ENCODE measurements around the gene ANKRD11.

DNA sequence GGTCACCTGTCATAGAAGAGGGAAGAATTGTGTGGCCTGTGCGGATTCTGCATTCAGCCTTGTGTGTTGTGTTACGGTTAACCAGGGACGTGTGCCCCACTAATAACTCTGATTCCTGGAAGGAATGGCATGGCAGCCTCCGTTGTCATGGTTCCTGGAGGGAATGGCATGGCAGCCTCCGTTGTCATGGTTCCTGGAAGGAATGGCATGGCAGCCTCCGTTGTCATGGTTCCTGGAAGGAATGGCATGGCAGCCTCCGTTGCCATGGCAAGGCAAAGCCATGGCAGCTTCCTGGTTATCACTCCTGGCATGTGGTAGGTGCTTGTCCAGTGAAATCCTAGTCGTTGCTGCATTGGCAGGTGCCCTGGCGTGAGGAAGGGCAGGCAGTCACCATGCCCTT lies 26.8 kb upstream of the ANKRD11 start:
- TF ChIP-seq CTCF (IDR thresholded peaks at IDR 0.05) (no peak), EP300 (IDR thresholded peaks at IDR 0.05) (no peak), POLR2A (IDR thresholded peaks at IDR 0.05) (no peak)
